A549 (cell line): ENCODE results near the gene RCHY1.

Source experiments
- CHD2 ChIP-seq: fragments of 150-350 bp; IDR thresholded peaks from 2 replicates; pipeline ENCODE4 v1.6.1; 2014; ENCODE audit warnings: low read length; ENCODE audit not compliant: partially characterized antibody
- CTCF ChIP-seq: fragments of >200 bp; sonication (Bioruptor Twin); formaldehyde crosslinking; IDR thresholded peaks from 3 replicates; pipeline ENCODE4 v1.5.1; 2016
- EHMT2 ChIP-seq: fragments of 200-600 bp; sonication (generic); IDR thresholded peaks from 2 replicates; pipeline ENCODE4 v1.6.1; 2016; ENCODE audit warnings: antibody characterized with exemption, low read depth, mild to moderate bottlenecking, moderate library complexity
- ELK1 ChIP-seq: fragments of 150-350 bp; IDR thresholded peaks from 2 replicates; pipeline ENCODE4 v1.6.1; 2014; ENCODE audit warnings: low read depth, mild to moderate bottlenecking, low read length
- FOSL2 ChIP-seq, 2 experiments: fragments of 450-650 bp in 1 of 2; fragments of >200 bp in 1 of 2; sonication (Bioruptor Twin) in 1 of 2; formaldehyde crosslinking; IDR thresholded peaks; 2 replicates each; pipeline versions ENCODE4 v1.5.0 to v1.6.1; 2016 to 2020; ENCODE audit warnings: mild to moderate bottlenecking in 1 of 2, moderate library complexity in 1 of 2
- REST ChIP-seq: fragments of 200-600 bp; sonication (generic); IDR thresholded peaks from 2 replicates; pipeline ENCODE4 v1.6.1; 2016; ENCODE audit warnings: antibody characterized with exemption, mild to moderate bottlenecking, moderate library complexity
- RFX5 ChIP-seq: fragments of 450-650 bp; IDR thresholded peaks from 2 replicates; pipeline ENCODE4 v1.7.1; 2014; ENCODE audit warnings: antibody characterized with exemption, mild to moderate bottlenecking, moderate library complexity

GRCh38 chr4:75552452-75552851, 38.2 kb upstream of the RCHY1 start:
- TF ChIP-seq CTCF: no peak
- no peak for TF ChIP-seq RFX5
- TF ChIP-seq REST: no peak
- TF ChIP-seq FOSL2 (IDR thresholded peaks at IDR 0.05): no peak
- no peak for TF ChIP-seq FOSL2 (CRISPR knock-in tag; IDR thresholded peaks at IDR 0.05)
- no peak for TF ChIP-seq EHMT2
- TF ChIP-seq CHD2: no peak
- TF ChIP-seq ELK1: no peak
